NCI-H2081 (cell line): ENCODE results near the gene EXT2.

Source experiments
- DNase-seq, 2 experiments: peaks; one replicate each; lab custom pipeline; 2025; lab: John Stamatoyannopoulos, UW

EXT2 gene

GRCh38 chr11:44133335-44133946 is 38.0 kb downstream of the EXT2 start:
- DNase-seq = peak; percentile 18

GRCh38 chr11:44134625-44135024 is 39.1 kb downstream of the EXT2 start:
- DNase-seq = no peak

DNA sequence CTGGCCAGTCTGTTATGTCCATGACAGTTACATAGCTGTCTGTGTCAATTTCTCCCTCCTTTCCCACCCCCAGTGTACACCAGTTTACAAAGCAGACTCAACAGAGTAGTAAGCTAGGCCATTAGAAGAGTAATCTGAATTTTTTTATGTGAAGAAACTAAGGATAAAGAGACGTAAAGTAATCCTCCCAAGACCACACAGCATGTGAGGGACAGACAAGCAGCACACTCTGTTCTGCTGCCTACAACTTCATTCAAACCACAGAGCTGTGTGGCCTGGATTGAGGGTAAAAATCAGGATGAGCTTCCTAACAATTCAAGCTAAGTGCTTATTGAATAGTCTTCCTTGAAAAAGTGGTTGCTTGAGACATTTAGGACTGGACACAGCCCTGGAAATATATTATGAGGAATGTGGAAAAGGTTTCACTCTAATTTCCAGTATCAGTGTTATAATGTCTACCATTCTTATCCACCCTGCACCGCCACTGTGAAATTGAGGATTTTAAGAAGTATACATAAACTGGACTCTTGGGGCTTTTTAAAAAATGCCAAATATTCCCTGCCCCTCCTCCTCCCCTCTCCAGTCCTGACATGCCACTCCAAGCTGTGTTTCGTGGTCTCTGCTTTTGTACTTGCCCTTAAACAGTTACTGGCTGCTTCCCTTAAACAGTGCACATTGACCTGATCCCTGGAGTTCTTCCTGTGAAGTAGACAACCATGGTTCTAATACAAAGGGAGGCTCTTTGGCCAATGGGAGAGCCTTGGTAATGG is 40.9 kb downstream of the EXT2 start:
- DNase-seq = no peak

DNA sequence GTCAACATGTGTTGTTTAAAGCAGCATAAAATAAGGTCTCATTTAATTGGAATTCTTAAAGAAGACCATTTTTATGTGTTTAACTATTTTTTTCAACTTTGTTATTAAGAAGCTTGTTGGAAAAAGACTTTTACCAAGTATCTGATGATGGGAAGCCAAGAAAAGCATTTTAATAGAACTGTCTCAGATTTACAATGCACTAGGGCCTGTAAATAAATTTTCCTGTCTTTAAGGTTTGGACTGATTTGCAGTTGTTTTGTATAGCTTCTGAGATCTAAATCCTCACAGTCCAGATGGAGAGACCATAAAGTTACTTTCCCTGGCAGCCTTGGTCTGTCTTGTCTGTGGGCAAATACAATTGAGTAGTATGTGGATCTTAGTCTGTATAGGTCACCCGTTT is 41.6 kb downstream of the EXT2 start:
- no peak for DNase-seq

- DNase-seq = no peak
Observed at GRCh38 chr11:44138286-44138685, 42.8 kb downstream of the EXT2 start.

DNA sequence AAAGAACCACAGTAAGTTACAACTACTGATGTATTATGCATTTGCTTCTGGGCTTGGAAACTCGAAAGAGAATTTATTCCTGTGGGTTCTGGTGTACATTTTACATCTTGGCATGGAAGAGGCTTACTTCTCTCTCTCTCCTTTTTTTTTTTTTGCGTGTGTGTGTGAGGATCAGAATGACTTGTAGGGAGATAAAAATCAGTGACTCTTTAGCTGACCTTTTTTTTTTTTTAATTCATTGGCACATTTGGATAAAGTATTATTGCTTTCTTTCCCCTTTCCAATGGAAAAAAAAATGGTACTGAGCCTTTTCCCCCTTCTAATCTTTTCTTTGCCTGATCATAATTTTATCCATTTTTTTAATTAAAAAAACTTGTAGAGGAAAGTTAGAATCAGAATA is 43.5 kb downstream of the EXT2 start:
- DNase-seq = no peak

DNA sequence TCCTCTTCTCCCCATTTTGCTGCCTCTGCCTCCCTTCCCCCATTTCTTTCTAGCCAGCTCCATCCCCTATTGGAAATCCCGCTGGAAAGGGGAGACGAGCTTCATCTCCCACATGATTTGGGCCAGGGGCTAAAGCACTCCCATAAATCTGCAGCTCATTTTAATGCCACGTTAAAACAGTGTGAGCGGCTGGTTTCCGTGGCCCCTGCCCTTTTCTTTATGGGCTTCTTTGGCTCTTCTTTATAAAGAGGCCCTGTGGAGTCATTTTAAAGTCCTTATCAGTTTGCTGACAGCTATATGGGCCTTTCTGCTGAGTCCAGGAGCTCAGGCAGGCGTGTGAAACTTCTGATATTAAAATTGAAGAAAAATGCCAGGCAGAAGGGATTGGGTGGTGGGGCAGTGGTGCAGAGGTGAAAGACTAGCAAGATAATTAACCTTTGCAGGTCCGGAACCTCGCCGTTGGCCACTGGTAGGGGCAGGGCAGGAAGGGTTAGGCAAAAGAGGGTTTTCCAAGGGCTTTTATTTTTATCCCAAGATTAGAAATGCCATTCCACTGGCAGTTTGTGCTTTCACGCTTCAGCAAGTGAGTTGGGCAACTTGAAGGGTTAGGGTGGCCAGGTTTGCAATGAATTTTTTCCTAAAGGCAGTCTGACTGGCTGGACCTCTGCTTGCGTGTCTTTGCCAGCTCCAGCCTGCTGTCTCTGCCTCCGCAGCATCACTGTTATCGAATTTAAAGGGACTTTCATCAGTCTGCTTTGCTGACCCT is 44.3 kb downstream of the EXT2 start:
- DNase-seq = no peak

- DNase-seq = no peak
Observed at GRCh38 chr11:44140372-44140771, 44.9 kb downstream of the EXT2 start.

- no peak for DNase-seq
Observed at GRCh38 chr11:44140805-44141204, 45.3 kb downstream of the EXT2 start.

DNA sequence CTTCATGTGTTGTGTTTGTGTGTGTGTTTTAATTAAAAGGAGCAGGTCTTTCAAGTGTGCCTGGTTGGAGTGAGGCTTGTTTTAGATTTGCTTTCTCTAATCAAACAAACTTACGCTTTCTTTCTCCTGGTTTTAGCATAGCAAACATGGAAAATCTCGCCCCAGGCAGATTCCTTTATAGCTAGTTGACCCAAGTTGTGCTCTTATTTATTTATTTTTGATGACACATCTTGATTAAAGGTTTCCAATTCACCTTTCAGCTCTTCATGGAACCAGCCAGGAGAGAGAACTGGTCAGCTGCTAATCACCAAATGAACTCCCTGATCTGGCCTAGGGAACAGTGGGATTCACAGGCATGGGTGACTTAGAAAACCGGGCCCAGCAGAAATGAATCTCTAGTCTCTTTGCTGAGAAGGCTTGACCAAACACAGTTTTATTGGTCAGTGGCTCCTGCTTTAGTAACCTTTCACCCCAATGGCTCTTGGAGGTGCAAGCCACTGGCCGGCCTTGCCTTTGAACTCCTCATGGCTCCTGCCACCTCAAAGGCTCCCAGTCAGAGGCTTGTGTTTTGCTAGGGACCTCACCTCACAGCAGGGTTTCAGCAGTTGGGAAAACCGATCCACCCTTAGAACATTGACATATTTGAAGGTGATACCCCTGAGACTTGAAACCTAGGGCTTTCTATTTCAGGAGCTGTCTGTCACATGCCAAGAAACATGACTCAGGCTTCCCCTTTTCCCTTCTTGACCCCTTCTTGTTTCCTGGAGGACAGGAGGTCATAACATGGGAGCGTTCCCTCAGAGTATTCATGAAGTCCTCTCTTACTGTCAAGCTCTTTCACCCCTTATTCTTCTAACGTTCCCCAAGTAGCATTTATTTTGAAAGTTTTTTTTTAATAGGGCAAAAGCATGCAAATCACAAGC is 48.8 kb downstream of the EXT2 start:
- no peak for DNase-seq

DNA sequence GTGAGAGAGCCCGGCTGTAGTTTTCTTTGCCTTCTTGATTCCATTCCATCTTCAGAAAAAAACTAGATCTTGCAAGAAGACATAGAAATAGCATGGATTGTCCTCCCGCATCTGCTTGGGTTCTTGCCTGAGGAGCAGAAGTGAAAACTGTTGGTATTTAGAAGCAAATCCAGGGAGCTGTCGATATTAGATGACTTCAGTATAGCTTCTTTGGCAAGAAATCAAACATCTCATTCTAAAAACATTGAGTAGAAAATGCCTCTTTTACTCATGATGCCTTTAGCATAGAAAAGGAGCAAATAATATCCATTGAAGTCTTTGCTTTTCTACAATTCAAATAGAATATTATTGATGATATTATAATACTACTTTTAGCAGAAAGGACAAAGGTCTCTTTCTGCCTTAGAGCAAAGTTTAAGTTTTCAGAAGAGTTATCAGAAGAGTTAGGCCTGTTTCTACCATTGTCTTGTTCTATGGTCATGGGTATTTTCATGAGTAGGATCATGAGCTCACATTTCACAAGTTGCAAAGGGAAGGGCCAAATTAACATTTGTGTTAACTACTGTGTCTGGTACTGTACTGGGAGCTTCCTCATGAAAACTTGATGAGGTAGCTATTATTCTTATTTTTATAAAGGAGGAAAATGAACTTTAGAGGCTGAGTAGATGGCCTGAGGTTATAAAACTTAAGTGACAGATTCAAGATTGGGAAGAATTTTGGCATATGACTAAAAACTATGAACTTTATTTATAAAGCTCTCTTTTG is 49.7 kb downstream of the EXT2 start:
- DNase-seq = no peak

DNA sequence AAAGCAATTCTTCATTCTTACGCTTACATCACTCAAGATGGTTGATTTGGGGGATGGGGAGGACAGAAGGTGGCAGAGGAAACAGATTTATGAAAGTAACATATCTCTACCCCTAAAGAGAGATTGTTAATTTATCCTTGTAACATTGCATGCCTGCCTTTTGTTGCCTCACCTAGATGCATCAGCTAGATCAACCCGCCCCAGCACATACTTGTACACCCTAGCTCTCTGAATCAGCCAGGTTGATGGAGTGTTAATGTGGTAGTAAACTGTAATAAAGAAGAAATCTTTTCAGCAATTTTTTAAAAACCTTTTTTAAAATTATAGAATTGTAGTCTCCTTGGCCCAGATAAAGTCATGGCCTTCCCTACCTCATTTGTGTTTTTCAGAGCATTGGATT is 51.5 kb downstream of the EXT2 start:
- DNase-seq = no peak

DNA sequence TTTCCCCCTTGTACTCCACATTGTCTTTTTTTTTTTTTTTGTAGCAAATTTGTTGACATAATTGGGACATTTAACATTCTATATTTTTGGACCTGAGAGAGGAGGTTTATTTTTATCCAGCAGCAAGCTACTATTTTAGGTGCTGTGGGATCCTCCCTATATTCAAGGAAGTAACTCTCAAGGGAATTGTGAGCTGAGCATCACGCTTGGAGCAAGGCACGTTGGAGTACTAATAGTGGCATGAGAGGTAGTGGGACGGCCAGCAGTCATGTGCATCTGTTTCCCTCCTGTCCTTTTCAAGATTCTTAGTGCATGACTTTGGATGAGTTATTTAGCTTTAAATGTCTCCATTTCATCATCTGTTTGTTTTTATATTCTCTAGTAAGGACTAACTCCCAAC is 52.3 kb downstream of the EXT2 start:
- DNase-seq = no peak

GRCh38 chr11:44149651-44150050 is 54.2 kb downstream of the EXT2 start:
- DNase-seq = no peak

DNA sequence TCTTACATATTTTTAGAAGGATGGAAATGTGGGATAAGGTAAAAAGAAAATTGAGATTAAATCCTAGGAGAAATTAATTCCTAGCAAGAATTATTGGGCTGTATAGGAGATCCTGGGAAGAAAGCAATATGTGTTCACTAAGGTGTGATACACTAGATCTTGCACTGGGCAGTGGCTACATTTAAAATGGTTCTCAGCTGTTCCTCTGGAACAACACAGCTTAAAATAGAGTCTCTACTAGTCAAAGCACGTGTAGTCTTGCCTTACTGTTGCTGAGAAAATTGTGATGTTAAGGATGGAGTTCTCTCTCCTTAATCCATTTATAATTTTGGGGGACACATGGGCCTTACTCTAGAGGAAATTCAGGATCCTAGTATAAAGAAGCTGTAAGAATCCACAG is 54.9 kb downstream of the EXT2 start:
- DNase-seq = no peak

- no peak for DNase-seq
Observed at GRCh38 chr11:44157019-44157418, 61.5 kb downstream of the EXT2 start.

GRCh38 chr11:44158384-44158783 is 62.9 kb downstream of the EXT2 start:
- no peak for DNase-seq

- DNase-seq = no peak
Observed at GRCh38 chr11:44159848-44160721, 64.6 kb downstream of the EXT2 start.

DNA sequence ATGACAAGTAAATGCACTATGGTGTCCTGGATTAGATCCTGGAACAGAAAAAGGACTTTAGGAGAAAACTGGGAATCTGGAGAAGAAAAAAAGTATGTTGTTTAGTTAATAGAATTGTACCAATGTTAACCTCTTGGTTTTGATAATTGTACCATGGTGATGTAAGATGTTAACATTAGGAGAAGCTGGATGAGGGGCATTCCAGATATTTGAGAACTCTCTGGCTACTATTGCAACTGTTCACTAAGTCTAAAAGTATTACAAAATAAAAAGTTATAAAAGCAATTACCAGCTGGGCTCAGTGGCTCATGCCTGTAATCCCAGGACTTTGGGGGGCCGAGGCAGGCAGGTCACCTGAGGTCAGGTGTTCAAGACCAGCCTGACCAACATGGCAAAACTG is 66.5 kb downstream of the EXT2 start:
- DNase-seq = no peak

DNA sequence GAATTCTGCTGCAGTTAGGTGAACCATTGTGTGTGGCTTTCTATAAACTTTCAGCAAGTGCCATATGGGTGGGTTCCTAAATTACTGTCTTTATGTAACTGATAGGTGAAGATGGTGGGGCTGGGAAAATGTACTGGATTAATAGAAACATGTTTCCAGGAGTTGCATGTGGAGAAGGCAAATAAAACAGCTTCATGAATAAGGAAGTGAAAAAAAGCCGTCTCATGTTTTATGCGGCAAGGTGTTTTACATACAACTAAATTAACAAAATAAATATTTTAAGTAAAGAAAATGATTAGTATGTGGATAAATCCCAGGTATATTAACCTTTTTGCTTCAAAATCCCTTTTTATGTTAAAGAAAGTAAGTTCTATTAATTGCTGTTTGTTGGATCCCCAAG is 67.2 kb downstream of the EXT2 start:
- no peak for DNase-seq
